22Rv1 (cell line): ENCODE measurements around the gene KCNJ9.

Source experiments
- CTCF ChIP-seq: fragments of 450-650 bp; IDR thresholded peaks from 2 replicates; pipeline ENCODE4 v1.5.1; 2017; ENCODE audit warnings: mild to moderate bottlenecking
- ZFX ChIP-seq: fragments of 450-650 bp; IDR thresholded peaks from 2 replicates; pipeline ENCODE4 v1.6.1; 2017; ENCODE audit warnings: antibody characterized with exemption, borderline replicate concordance

GRCh38 chr1:160107512-160107911 lies 26.2 kb downstream of the KCNJ9 start:
- TF ChIP-seq CTCF: no peak
- no peak for TF ChIP-seq ZFX
